A673 (cell line): ENCODE results near the gene GOLGA7B. TPM values are rescaled to one million over a fixed set of nuclear protein-coding genes. Genes with fewer than 3 reads are reported as not detected.
"Not testable (repeated sequence)": the region's sequence is repeated elsewhere in the genome, so short reads cannot be mapped to it uniquely, and the experiment has no call there.

Experiments
- BruUV-seq: library from RNA; stranded (reverse); fragments of 400-500 nt; replicated peaks from 2 replicates; lab custom pipeline; 2021; lab: Mats Ljungman, UMichigan
- CTCF ChIA-PET: fragments of 300-600 bp; sonication (Branson Sonifier 250); formaldehyde crosslinking; loops from one replicate; lab custom pipeline; 2022; ENCODE audit warnings: antibody characterized with exemption; lab: Charles Lee
- POLR2A ChIA-PET: fragments of 300-600 bp; sonication (Branson Sonifier 250); formaldehyde crosslinking; loops from one replicate; lab custom pipeline; 2022; ENCODE audit warnings: antibody characterized with exemption; ENCODE audit not compliant: low non-redundant PET; lab: Charles Lee
- DNase-seq: peaks from one replicate; pipeline ENCODE4 v3.0.0-alpha.2; 2015; ENCODE audit warnings: low spot score
- H3K27ac ChIP-seq: fragments of 200-600 bp; sonication (generic); 2 replicates; pipeline ENCODE4 v1.5.1; 2016; ENCODE audit warnings: mixed run types, low read depth, mild to moderate bottlenecking, mixed read lengths, antibody characterized with exemption, low read length; ENCODE audit not compliant: poor library complexity, severe bottlenecking
- H3K27me3 ChIP-seq: fragments of 200-600 bp; sonication (generic); replicated peaks from 2 replicates; pipeline ENCODE4 v1.6.1; 2017; ENCODE audit warnings: mixed run types, low read depth, mild to moderate bottlenecking, mixed read lengths, antibody characterized with exemption, low read length; ENCODE audit not compliant: insufficient read depth, poor library complexity
- H3K36me3 ChIP-seq: fragments of 200-600 bp; sonication (generic); 2 replicates; pipeline ENCODE4 v1.6.1; 2016; ENCODE audit warnings: mixed run types, mild to moderate bottlenecking, mixed read lengths, antibody characterized with exemption, low read length; ENCODE audit not compliant: insufficient read depth, poor library complexity, severe bottlenecking
- H3K4me1 ChIP-seq: fragments of 200-600 bp; sonication (generic); 2 replicates; pipeline ENCODE4 v1.6.1; 2017; ENCODE audit warnings: mixed run types, mild to moderate bottlenecking, mixed read lengths, antibody characterized with exemption, low read length; ENCODE audit not compliant: insufficient read depth, poor library complexity, severe bottlenecking
- H3K4me3 ChIP-seq: fragments of 200-600 bp; sonication (generic); 2 replicates; pipeline ENCODE4 v1.5.1; 2016; ENCODE audit warnings: low read depth, mixed run types, mild to moderate bottlenecking, mixed read lengths, low read length; ENCODE audit not compliant: poor library complexity, severe bottlenecking
- H3K9me3 ChIP-seq: fragments of 200-600 bp; sonication (generic); 2 replicates; pipeline ENCODE4 v1.6.1; 2016; ENCODE audit warnings: mixed run types, low read depth, mild to moderate bottlenecking, mixed read lengths, antibody characterized with exemption, low read length; ENCODE audit not compliant: poor library complexity, severe bottlenecking
- EZH2 ChIP-seq: fragments of 200-600 bp; sonication (generic); IDR thresholded peaks from 2 replicates; pipeline ENCODE4 v1.6.1; 2017; ENCODE audit warnings: borderline replicate concordance, low read depth, mild to moderate bottlenecking, mixed read lengths, antibody characterized with exemption, low read length; ENCODE audit not compliant: poor library complexity, severe bottlenecking
- intact Hi-C: fragments of 100-400 bp; cut with micrococcal nuclease; formaldehyde crosslinking; loops from one replicate; pipeline ENCODE4 v1.10.0; 2022; ENCODE audit not compliant: unreplicated experiment
- total RNA-seq: library from RNA; stranded (reverse); gene quantifications from 2 replicates; pipeline ENCODE4 v1.2.3, GENCODE V29; 2021
- TF ChIP-seq, protein P1 (sequence below): fragments of 300-800, 200-600 bp; sonication (generic); conservative IDR thresholded peaks from 2 replicates; pipeline ENCODE4 v1.5.1; 2017; ENCODE audit warnings: low read depth, mild to moderate bottlenecking, antibody characterized with exemption, low read length, moderate library complexity, mixed read lengths

The GOLGA7B gene
- total RNA-seq, 1 experiment from 2014 or later: 0.64 TPM

DNA sequence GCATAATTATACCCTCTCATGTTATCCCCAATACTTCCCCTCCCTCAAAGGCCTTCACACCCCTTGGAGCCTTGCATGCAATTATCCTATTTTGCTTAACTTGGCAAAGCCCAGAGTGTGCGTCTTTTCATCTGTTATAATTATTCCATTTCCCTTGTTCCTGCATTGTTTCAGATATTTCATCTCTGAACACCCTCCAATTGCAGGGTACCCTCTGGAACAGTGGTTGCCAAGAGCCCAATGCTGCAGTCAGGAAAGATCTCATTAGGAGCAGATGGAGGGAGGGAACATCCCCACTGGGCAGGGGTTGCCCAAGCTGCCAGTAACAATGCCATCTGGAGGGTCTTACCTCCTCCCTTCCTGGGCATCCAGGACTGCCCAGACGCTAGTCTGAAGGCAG lies 18.4 kb upstream of the GOLGA7B start:
- peaks cover 3% of the 10 kb centered on the region for H3K27me3 ChIP-seq

DNA sequence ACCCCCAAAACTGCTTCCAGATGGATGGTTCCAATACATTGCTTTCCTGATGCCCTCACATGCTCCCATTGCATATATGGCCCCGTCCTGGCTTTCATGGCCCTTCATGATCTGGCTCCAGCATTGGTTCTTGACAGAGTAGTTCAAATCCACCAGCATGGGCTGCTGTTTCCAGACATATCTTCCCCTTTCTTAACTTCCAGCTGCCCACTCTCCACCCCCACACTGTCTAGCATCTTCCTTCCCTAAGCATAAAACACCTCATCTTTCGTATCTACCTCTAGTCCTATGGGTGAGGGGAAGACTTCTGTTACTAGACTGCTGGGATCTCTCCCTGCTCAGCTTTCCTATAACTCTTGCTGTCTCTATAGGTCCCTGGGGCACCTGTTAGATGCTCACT lies 13.2 kb upstream of the GOLGA7B start:
- no TSS peak for BruUV-seq
- peaks cover 3% of the 10 kb centered on the region for H3K27me3 ChIP-seq

More for the DNA sequence above, 18.4 kb upstream of the GOLGA7B start:
- intact Hi-C loops: no loop called here
- no peaks in the 10 kb centered on the region for H3K9me3 ChIP-seq
- CTCF ChIA-PET: no interaction called here
- no peak overlapping the region for H3K4me3 ChIP-seq
- POLR2A ChIA-PET: no interaction called here
- no peak for TF ChIP-seq EZH2
- TF ChIP-seq, protein P1, sequence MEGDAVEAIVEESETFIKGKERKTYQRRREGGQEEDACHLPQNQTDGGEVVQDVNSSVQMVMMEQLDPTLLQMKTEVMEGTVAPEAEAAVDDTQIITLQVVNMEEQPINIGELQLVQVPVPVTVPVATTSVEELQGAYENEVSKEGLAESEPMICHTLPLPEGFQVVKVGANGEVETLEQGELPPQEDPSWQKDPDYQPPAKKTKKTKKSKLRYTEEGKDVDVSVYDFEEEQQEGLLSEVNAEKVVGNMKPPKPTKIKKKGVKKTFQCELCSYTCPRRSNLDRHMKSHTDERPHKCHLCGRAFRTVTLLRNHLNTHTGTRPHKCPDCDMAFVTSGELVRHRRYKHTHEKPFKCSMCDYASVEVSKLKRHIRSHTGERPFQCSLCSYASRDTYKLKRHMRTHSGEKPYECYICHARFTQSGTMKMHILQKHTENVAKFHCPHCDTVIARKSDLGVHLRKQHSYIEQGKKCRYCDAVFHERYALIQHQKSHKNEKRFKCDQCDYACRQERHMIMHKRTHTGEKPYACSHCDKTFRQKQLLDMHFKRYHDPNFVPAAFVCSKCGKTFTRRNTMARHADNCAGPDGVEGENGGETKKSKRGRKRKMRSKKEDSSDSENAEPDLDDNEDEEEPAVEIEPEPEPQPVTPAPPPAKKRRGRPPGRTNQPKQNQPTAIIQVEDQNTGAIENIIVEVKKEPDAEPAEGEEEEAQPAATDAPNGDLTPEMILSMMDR: no peak
- no TSS peak for BruUV-seq
- H3K36me3 ChIP-seq: no peaks in the 10 kb centered on the region
- no peak overlapping the region for H3K27ac ChIP-seq
- DNase-seq: no peak
- no peaks in the 10 kb centered on the region for H3K4me1 ChIP-seq

DNA sequence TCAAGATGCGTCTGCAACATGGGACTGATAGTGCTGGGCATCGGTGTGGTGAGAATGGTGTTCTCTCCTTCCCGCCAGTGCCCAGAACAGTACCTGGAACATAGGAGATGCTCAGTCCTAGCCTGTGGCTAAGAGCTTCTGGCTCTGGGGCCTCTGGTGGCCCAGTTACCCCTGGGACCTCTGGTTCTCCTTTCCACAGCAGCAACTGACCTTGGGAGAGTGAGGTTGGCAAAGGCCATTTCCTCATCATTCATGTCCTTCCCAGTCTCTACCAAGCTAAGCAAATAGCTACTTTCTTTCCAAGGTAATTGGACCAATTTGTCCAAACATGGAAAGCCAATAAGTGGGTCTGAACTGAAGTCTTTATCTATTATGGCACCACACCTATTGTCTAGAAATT lies 11.6 kb upstream of the GOLGA7B start:
- H3K27ac ChIP-seq: no peak overlapping the region
- ChIA-PET CTCF (no interaction called here), POLR2A (no interaction called here)
- no TSS peak for BruUV-seq
- H3K36me3 ChIP-seq: no peaks in the 10 kb centered on the region
- intact Hi-C loops: no loop called here
- TF ChIP-seq EZH2: no peak
- TF ChIP-seq, protein P1: no peak
- H3K27me3 ChIP-seq: peaks cover 3% of the 10 kb centered on the region
- H3K4me1 ChIP-seq: no peaks in the 10 kb centered on the region
- H3K9me3 ChIP-seq: no peaks in the 10 kb centered on the region
- H3K4me3 ChIP-seq: no peak overlapping the region
- DNase-seq: no peak

More for the DNA sequence above, 13.2 kb upstream of the GOLGA7B start:
- TF ChIP-seq, protein P1: no peak
- TF ChIP-seq EZH2: no peak
- H3K4me3 ChIP-seq: no peak overlapping the region
- no peaks in the 10 kb centered on the region for H3K4me1 ChIP-seq
- H3K27ac ChIP-seq: no peak overlapping the region
- DNase-seq: no peak
- intact Hi-C loops: no loop called here
- H3K9me3 ChIP-seq: no peaks in the 10 kb centered on the region
- ChIA-PET CTCF (no interaction called here), POLR2A (no interaction called here)
- H3K36me3 ChIP-seq: no peaks in the 10 kb centered on the region

DNA sequence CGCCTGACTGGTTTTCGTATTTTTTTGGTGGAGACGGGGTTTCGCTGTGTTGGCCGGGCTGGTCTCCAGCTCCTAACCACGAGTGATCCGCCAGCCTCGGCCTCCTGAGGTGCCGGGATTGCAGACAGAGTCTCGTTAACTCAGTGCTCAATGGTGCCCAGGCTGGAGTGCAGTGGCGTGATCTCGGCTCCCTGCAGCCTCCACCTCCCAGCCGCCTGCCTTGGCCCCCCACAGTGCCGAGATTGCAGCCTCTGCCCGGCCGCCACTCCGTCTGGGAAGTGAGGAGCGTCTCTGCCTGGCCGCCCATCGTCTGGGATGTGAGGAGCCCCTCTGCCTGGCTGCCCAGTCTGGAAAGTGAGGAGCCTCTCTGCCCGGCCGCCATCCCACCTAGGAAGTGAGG lies 8.5 kb upstream of the GOLGA7B start:
- H3K4me1 ChIP-seq, POLR2A ChIA-PET, DNase-seq, CTCF ChIA-PET, H3K9me3 ChIP-seq, H3K36me3 ChIP-seq, BruUV-seq, H3K27me3 ChIP-seq, H3K27ac ChIP-seq, H3K4me3 ChIP-seq, intact Hi-C loops: not testable (repeated sequence)

DNA sequence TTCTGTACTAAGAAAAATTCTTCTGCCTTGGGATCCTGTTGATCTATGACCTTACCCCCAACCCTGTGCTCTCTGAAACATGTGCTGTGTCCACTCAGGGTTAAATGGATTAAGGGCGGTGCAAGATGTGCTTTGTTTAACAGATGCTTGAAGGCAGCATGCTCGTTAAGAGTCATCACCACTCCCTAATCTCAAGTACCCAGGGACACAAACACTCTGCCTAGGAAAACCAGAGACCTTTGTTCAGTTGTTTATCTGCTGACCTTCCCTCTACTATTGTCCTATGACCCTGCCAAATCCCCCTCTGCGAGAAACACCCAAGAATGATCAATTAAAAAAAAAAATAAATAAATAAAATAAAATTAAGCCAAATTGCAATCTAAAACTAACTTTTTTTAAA lies 7.5 kb upstream of the GOLGA7B start:
- H3K4me3 ChIP-seq, H3K36me3 ChIP-seq, CTCF ChIA-PET, H3K9me3 ChIP-seq, H3K27ac ChIP-seq, intact Hi-C loops, H3K27me3 ChIP-seq, DNase-seq, POLR2A ChIA-PET, BruUV-seq, H3K4me1 ChIP-seq: not testable (repeated sequence)
